Measurements from ENCODE around the gene BNC1. TPM values are rescaled to one million over a fixed set of nuclear protein-coding genes. Genes with fewer than 3 reads are reported as not detected.

The BNC1 gene
- total RNA-seq, 1 donor from 2014 or later: 2.3 TPM

GRCh38 chr15:83250781-83251180, 33.7 kb downstream of the BNC1 start:
- DNase-seq (ENCODE audit: low spot score): no peak
- TF ChIP-seq CTCF (IDR thresholded peaks at IDR 0.05): no peak
- no peak overlapping the region for H3K4me3 Mint-ChIP-seq (ENCODE audit: unreplicated experiment)
- no peak overlapping the region for H3K27ac Mint-ChIP-seq (ENCODE audit: unreplicated experiment)
- no peaks in the 10 kb centered on the region for H3K4me1 Mint-ChIP-seq (ENCODE audit: low read depth)
- peaks cover 1% of the 10 kb centered on the region for H3K9me3 Mint-ChIP-seq (ENCODE audit: low read depth)
- H3K36me3 Mint-ChIP-seq (ENCODE audit: low read depth): no peaks in the 10 kb centered on the region
- peaks cover 30% of the 10 kb centered on the region for H3K27me3 Mint-ChIP-seq (ENCODE audit: low read depth)

- Mint-ChIP-seq H3K27ac (ENCODE audit: unreplicated experiment) (no peak overlapping the region), H3K4me3 (ENCODE audit: unreplicated experiment) (no peak overlapping the region), H3K36me3 (ENCODE audit: low read depth) (no peaks in the 10 kb centered on the region), H3K27me3 (ENCODE audit: low read depth) (peaks cover 43% of the 10 kb centered on the region), H3K4me1 (ENCODE audit: low read depth) (no peaks in the 10 kb centered on the region), H3K9me3 (ENCODE audit: low read depth) (peaks cover 8% of the 10 kb centered on the region)
- no peak for DNase-seq (ENCODE audit: low spot score)
- TF ChIP-seq CTCF (IDR thresholded peaks at IDR 0.05): no peak
These were observed 35.5 kb downstream of the BNC1 start for GRCh38 chr15:83249030-83249343.

GRCh38 chr15:83248151-83249029, 36.1 kb downstream of the BNC1 start:
- Mint-ChIP-seq H3K27me3 (ENCODE audit: low read depth) (peaks cover 46% of the 10 kb centered on the region), H3K27ac (ENCODE audit: unreplicated experiment) (no peak overlapping the region), H3K9me3 (ENCODE audit: low read depth) (peaks cover 8% of the 10 kb centered on the region), H3K36me3 (ENCODE audit: low read depth) (no peaks in the 10 kb centered on the region), H3K4me1 (ENCODE audit: low read depth) (no peaks in the 10 kb centered on the region), H3K4me3 (ENCODE audit: unreplicated experiment) (no peak overlapping the region)
- peak; percentile 94 for TF ChIP-seq CTCF (IDR thresholded peaks at IDR 0.05)
- no peak for DNase-seq (ENCODE audit: low spot score)

GRCh38 chr15:83243634-83244033, 40.8 kb downstream of the BNC1 start:
- H3K27me3 Mint-ChIP-seq (ENCODE audit: low read depth): peaks cover 43% of the 10 kb centered on the region
- H3K9me3 Mint-ChIP-seq (ENCODE audit: low read depth): peaks cover 31% of the 10 kb centered on the region
- H3K4me3 Mint-ChIP-seq (ENCODE audit: unreplicated experiment): no peak overlapping the region
- no peak overlapping the region for H3K27ac Mint-ChIP-seq (ENCODE audit: unreplicated experiment)
- DNase-seq (ENCODE audit: low spot score): no peak
- no peaks in the 10 kb centered on the region for H3K4me1 Mint-ChIP-seq (ENCODE audit: low read depth)
- no peaks in the 10 kb centered on the region for H3K36me3 Mint-ChIP-seq (ENCODE audit: low read depth)
- TF ChIP-seq CTCF (IDR thresholded peaks at IDR 0.05): no peak

- H3K27ac Mint-ChIP-seq (ENCODE audit: unreplicated experiment): no peak overlapping the region
- DNase-seq (ENCODE audit: low spot score): no peak
- no peak overlapping the region for H3K4me3 Mint-ChIP-seq (ENCODE audit: unreplicated experiment)
- no peaks in the 10 kb centered on the region for H3K27me3 Mint-ChIP-seq (ENCODE audit: low read depth)
- TF ChIP-seq CTCF (IDR thresholded peaks at IDR 0.05): no peak
- H3K36me3 Mint-ChIP-seq (ENCODE audit: low read depth): no peaks in the 10 kb centered on the region
- peaks cover 3% of the 10 kb centered on the region for H3K9me3 Mint-ChIP-seq (ENCODE audit: low read depth)
- no peaks in the 10 kb centered on the region for H3K4me1 Mint-ChIP-seq (ENCODE audit: low read depth)
These were observed 54.2 kb downstream of the BNC1 start for GRCh38 chr15:83230242-83230641.
